T-cell (primary cell): ENCODE data around the gene ELAVL3. TPM values are rescaled to one million over a fixed set of nuclear protein-coding genes. Genes with fewer than 3 reads are reported as not detected.

Experiments used
- ATAC-seq, 4 experiments: fragments of 200-7000 bp in 3 of 4; fragments of 150-1000 bp in 1 of 4; cut with Tn5 transposase; replicated peaks in 1 of 4; 1 replicate in 3 of 4; 2 replicates in 1 of 4; pipeline ENCODE4 v1.10.0; 2021; ENCODE audit warnings: moderate library complexity in 3 of 4, mild to moderate bottlenecking in 2 of 4, moderate number of reproducible peaks in 1 of 4
- CTCF ChIA-PET, 2 donors: fragments of 300-600 bp; sonication (Branson Sonifier 250); formaldehyde crosslinking; loops; one replicate each; lab custom pipeline; 2022; ENCODE audit warnings: antibody characterized with exemption in 2 of 2; lab: Charles Lee
- POLR2A ChIA-PET, 2 donors: fragments of 300-600 bp; sonication (Branson Sonifier 250); formaldehyde crosslinking; loops; one replicate each; lab custom pipeline; 2022; ENCODE audit warnings: antibody characterized with exemption in 2 of 2; lab: Charles Lee
- DNase-seq, 35 experiments: peaks; one replicate each; pipeline versions ENCODE4 v3.0.0 to v3.0.0-alpha.2; 2013 to 2023
- H3K27ac ChIP-seq: one replicate; pipeline ENCODE4 v1.5.1; 2013; ENCODE audit warnings: low read length
- H3K27me3 ChIP-seq, 2 experiments: replicated peaks in 1 of 2; 1 replicate in 1 of 2; 2 replicates in 1 of 2; pipeline versions ENCODE4 v1.6.1 to v1.7.0; 2013; ENCODE audit warnings: low read length in 1 of 2, mixed read lengths in 1 of 2; ENCODE audit not compliant: control insufficient read depth in 2 of 2, insufficient read depth in 2 of 2; ENCODE audit errors: extremely low read depth in 1 of 2
- H3K36me3 ChIP-seq, 2 donors: 1 replicate in 1 of 2; 2 replicates in 1 of 2; pipeline versions ENCODE4 v1.6.1 to v1.7.0; 2013; ENCODE audit warnings: low read length in 1 of 2; ENCODE audit not compliant: control insufficient read depth in 2 of 2, insufficient read depth in 1 of 2; ENCODE audit errors: extremely low read depth in 1 of 2
- H3K4me1 ChIP-seq, 2 experiments: 1 replicate in 1 of 2; 2 replicates in 1 of 2; pipeline versions ENCODE4 v1.6.1 to v1.7.0; 2013; ENCODE audit warnings: low read length in 2 of 2, mixed read lengths in 1 of 2; ENCODE audit not compliant: insufficient read depth in 2 of 2, control insufficient read depth in 1 of 2; ENCODE audit errors: extremely low read depth in 1 of 2
- H3K4me3 ChIP-seq, 2 donors: 1 replicate in 1 of 2; 2 replicates in 1 of 2; pipeline versions ENCODE4 v1.5.1 to v1.7.0; 2013; ENCODE audit warnings: mild to moderate bottlenecking in 2 of 2, low read length in 1 of 2, moderate library complexity in 1 of 2; ENCODE audit not compliant: control insufficient read depth in 1 of 2; ENCODE audit errors: extremely low read depth in 1 of 2
- H3K9me3 ChIP-seq: 2 replicates; pipeline ENCODE4 v1.7.0; 2013
- H3K27ac Mint-ChIP-seq, 2 donors: one replicate each; pipeline ENCODE4 v1.8.0; 2020 to 2021; ENCODE audit warnings: mild to moderate bottlenecking in 2 of 2, mixed read lengths in 2 of 2
- H3K27me3 Mint-ChIP-seq, 2 donors: one replicate each; pipeline ENCODE4 v1.8.0; 2021 to 2022; ENCODE audit warnings: mixed read lengths in 2 of 2
- H3K36me3 Mint-ChIP-seq: one replicate; pipeline ENCODE4 v1.8.0; 2021; ENCODE audit warnings: mixed read lengths
- H3K4me1 Mint-ChIP-seq, 3 donors: one replicate each; pipeline ENCODE4 v1.8.0; 2020 to 2022; ENCODE audit warnings: mixed read lengths in 3 of 3, mild to moderate bottlenecking in 1 of 3
- H3K4me3 Mint-ChIP-seq, 3 donors: one replicate each; pipeline ENCODE4 v1.8.0; 2020 to 2022; ENCODE audit warnings: mild to moderate bottlenecking in 3 of 3, mixed read lengths in 3 of 3, moderate library complexity in 3 of 3
- H3K9me3 Mint-ChIP-seq, 3 donors: one replicate each; pipeline ENCODE4 v1.8.0; 2020 to 2022; ENCODE audit warnings: mixed read lengths in 3 of 3
- WGBS: methylation state at CpG from one replicate; pipeline ENCODE4 v1.1.5; 2013; ENCODE audit warnings: missing lambda C conversion rate; ENCODE audit not compliant: insufficient coverage; 5-methylcytosine and 5-hydroxymethylcytosine counted together
- total RNA-seq, 35 experiments: library from RNA in 6 of 35; stranded (reverse) in 6 of 35; fragments of 120-200 nt in 1 of 35; gene quantifications; one replicate each; pipeline versions ENCODE4 v1.2.1 to v1.2.4 and lab custom pipeline; 2013 to 2026

ELAVL3 gene
- total RNA-seq, 5 donors from 2014 or later (not counting 1 experiment from before 2014, with no cell fraction given): 0.47 TPM; not detected in 4

- DNase-seq (no peak), ATAC-seq (no peak)
- POLR2A ChIA-PET: no interaction called here
- Histone ChIP-seq H3K4me1 (peaks cover 2 to 21% of the 10 kb centered on the region in 2 experiments), H3K36me3 (peaks cover 6 to 11% of the 10 kb centered on the region in 2 donors), H3K9me3 (no peaks in the 10 kb centered on the region), H3K27me3 (no peaks in the 10 kb centered on the region), H3K27ac (no peak overlapping the region), H3K4me3 (no peak overlapping the region)
- Mint-ChIP-seq H3K4me3 (peak overlapping the region; percentile 9 to 83 (median 71)), H3K9me3 (no peaks in the 10 kb centered on the region), H3K27me3 (no peaks in the 10 kb centered on the region), H3K4me1 (peaks cover 15 to 16% (median 16%) of the 10 kb centered on the region in 3 donors), H3K27ac (no peak overlapping the region), H3K36me3 (peaks cover 18% of the 10 kb centered on the region)
- CTCF ChIA-PET: no interaction called here
- WGBS: 93% methylated on average over 11 of the region's 18 CpGs
Observed at GRCh38 chr19:11507370-11508078, 26.7 kb upstream of the ELAVL3 start.

GRCh38 chr19:11506967-11507366, 26.1 kb upstream of the ELAVL3 start:
- ChIA-PET CTCF (no interaction called here), POLR2A (no interaction called here)
- peaks cover under 1 to 7% of the 10 kb centered on the region in 2 donors for H3K36me3 ChIP-seq
- DNase-seq (no peak), ATAC-seq (no peak)
- H3K27ac Mint-ChIP-seq: peak overlapping the region in 1 of 2 donors; percentile 39
- H3K4me1 Mint-ChIP-seq: peaks cover 15 to 16% (median 16%) of the 10 kb centered on the region in 3 donors
- H3K9me3 ChIP-seq: no peaks in the 10 kb centered on the region
- 100% methylated on average over 2 of the region's 6 CpGs for WGBS
- H3K27me3 Mint-ChIP-seq: no peaks in the 10 kb centered on the region
- peaks cover 18% of the 10 kb centered on the region for H3K36me3 Mint-ChIP-seq
- no peak overlapping the region for H3K27ac ChIP-seq
- H3K4me3 ChIP-seq: no peak overlapping the region
- H3K4me1 ChIP-seq: peaks cover 2 to 21% of the 10 kb centered on the region in 2 experiments
- peak overlapping the region; percentile 71 to 88 (median 83) for H3K4me3 Mint-ChIP-seq
- no peaks in the 10 kb centered on the region for H3K27me3 ChIP-seq
- H3K9me3 Mint-ChIP-seq: no peaks in the 10 kb centered on the region

- Mint-ChIP-seq H3K36me3 (peaks cover 18% of the 10 kb centered on the region), H3K4me1 (peaks cover 15 to 18% (median 16%) of the 10 kb centered on the region in 3 donors), H3K27ac (peak overlapping the region; percentile 63 to 95), H3K4me3 (peak overlapping the region; percentile 83 to 88 (median 88)), H3K27me3 (no peaks in the 10 kb centered on the region), H3K9me3 (no peaks in the 10 kb centered on the region)
- DNase-seq (no peak), ATAC-seq (peak; percentile 4 to 14 (median 5))
- ChIA-PET CTCF (no interaction called here), POLR2A (no interaction called here)
- peak overlapping the region; percentile 62 for H3K27ac ChIP-seq
- peak overlapping the region; percentile 32 to 68 for H3K4me3 ChIP-seq
- 30% methylated on average over 19 of the region's 20 CpGs for WGBS
- no peaks in the 10 kb centered on the region for H3K9me3 ChIP-seq
- H3K36me3 ChIP-seq: peaks cover 0 to 3% of the 10 kb centered on the region in 2 donors
- H3K27me3 ChIP-seq: no peaks in the 10 kb centered on the region
- H3K4me1 ChIP-seq: peaks cover 2 to 21% of the 10 kb centered on the region in 2 experiments
Observed at GRCh38 chr19:11506101-11506555, 25.3 kb upstream of the ELAVL3 start.

- H3K36me3 Mint-ChIP-seq: peaks cover 13% of the 10 kb centered on the region
- H3K27ac ChIP-seq: peak within 1 kb of the TSS; percentile 62
- H3K9me3 Mint-ChIP-seq: no peaks in the 10 kb centered on the region
- peak; percentile 85 to 97 (median 92) for DNase-seq
- no peaks in the 10 kb centered on the region for H3K27me3 ChIP-seq
- H3K9me3 ChIP-seq: no peaks in the 10 kb centered on the region
- H3K4me3 Mint-ChIP-seq: peak within 1 kb of the TSS; percentile 83 to 88 (median 88)
- WGBS: under 1% methylated on average over 62 of the region's 65 CpGs
- H3K4me1 ChIP-seq: peaks cover 2 to 21% of the 10 kb centered on the region in 2 experiments
- ChIA-PET CTCF (no interaction called here), POLR2A (no interaction called here)
- no peaks in the 10 kb centered on the region for H3K27me3 Mint-ChIP-seq
- H3K27ac Mint-ChIP-seq: peak within 1 kb of the TSS; percentile 92 to 95
- peak within 1 kb of the TSS; percentile 32 to 68 for H3K4me3 ChIP-seq
- H3K4me1 Mint-ChIP-seq: peaks cover 15 to 20% (median 17%) of the 10 kb centered on the region in 3 donors
- peak; percentile 65 to 74 (median 70) for ATAC-seq
- H3K36me3 ChIP-seq: peaks cover 0 to 2% of the 10 kb centered on the region in 2 donors
Observed at GRCh38 chr19:11505504-11506100, 24.8 kb upstream of the ELAVL3 start, which contains the start of gene ZNF653. ZNF653 (minus strand) TSS chr19:11505839; CDS start chr19:11505786, 53 bp downstream.

GRCh38 chr19:11505032-11505503, 24.2 kb upstream of the ELAVL3 start:
- peak overlapping the region; percentile 81 to 82 for H3K27ac Mint-ChIP-seq
- H3K27me3 ChIP-seq: no peaks in the 10 kb centered on the region
- peaks cover 9% of the 10 kb centered on the region for H3K36me3 Mint-ChIP-seq
- H3K4me1 ChIP-seq: peaks cover 2 to 21% of the 10 kb centered on the region in 2 experiments
- H3K4me1 Mint-ChIP-seq: peaks cover 15 to 20% (median 18%) of the 10 kb centered on the region in 3 donors
- H3K27me3 Mint-ChIP-seq: no peaks in the 10 kb centered on the region
- ATAC-seq (peak; percentile 91 to 95 (median 94)), DNase-seq (peak; percentile 85 to 98 (median 94))
- H3K4me3 ChIP-seq: peak overlapping the region; percentile 32 to 68
- H3K9me3 Mint-ChIP-seq: no peaks in the 10 kb centered on the region
- ChIA-PET CTCF (interaction anchor here in 1 of 2 donors (0.6 to 0.7 kb wide), 2 partner anchors 23 to 54 kb away, joined by 3 read pairs; partner anchors contain the start of gene ELOF1), POLR2A (interaction anchor here in 1 of 2 donors (0.5 kb wide), 1 partner anchor 24 kb away, joined by 4 read pairs; the partner anchor contains the start of gene ECSIT)
- peak overlapping the region; percentile 82 to 88 (median 83) for H3K4me3 Mint-ChIP-seq
- WGBS: under 1% methylated on average over 32 of the region's 33 CpGs
- peak overlapping the region; percentile 62 for H3K27ac ChIP-seq
- peaks cover 0 to 2% of the 10 kb centered on the region in 2 donors for H3K36me3 ChIP-seq
- H3K9me3 ChIP-seq: no peaks in the 10 kb centered on the region
